NCI-H146 (cell line): Measurements from ENCODE around the gene KCNE1.
"Not testable (repeated sequence)": the region's sequence is repeated elsewhere in the genome, so short reads cannot be mapped to it uniquely, and the experiment has no call there.

Source experiments
- DNase-seq: peaks from one replicate; lab custom pipeline; 2025; lab: John Stamatoyannopoulos, UW

The KCNE1 gene

DNA sequence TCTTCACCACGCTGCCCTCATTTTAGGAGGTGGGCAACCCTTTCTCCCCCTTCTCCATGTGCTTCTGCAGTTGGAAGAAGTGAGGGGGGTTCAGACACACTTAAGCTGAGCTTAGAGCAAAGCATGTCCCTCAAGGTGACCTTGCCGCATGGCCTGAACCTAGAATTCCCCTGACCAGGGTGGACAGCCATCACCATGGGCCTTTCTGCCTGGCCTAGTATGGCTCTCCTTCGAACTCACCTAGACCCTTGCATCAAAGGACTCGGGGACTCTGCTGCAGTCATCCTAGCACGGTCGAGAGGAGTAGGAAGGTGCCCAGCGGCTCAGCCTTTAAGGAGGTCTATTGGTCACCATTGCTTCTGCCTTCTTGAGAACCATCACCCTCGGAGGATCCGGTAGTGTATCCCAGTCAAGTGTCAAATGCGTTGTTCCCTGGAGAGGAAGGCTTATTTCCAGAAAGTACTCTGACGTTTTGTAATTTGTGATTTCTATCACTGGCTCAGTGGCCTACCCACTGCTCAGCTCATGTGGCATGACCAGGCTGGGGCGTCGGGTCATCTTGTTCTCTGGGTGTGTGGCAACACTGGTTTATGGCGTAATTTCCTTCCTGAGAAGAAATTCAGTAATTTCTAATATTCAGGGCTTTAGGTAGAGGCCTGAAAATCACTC, at the start of gene KCNE1:
Gene KCNE1, minus strand, starts transcription at position 424 of the 669 bp plus-strand sequence. CDS start 62,576 bp downstream, outside the sequence.
- no peak for DNase-seq

DNA sequence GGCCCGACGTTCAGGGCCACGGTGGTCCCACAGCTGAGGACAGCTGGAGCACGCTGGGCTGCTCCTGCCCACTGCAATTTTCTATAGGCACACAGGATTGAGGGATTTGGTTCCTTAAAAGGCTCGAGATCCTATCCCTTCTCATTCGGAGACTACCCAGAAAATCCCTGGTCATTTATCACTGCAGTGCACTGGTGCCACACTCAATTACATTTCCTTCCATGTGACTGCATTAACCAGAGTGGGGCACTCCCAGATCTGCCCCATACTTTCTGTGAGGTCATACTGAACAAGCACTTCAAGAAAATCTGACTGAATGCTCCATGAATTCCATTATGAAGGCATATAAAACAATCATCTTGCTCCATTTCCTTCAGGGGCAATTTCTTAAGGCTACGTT, 49.8 kb upstream of the KCNE1 start:
- DNase-seq = no peak

DNA sequence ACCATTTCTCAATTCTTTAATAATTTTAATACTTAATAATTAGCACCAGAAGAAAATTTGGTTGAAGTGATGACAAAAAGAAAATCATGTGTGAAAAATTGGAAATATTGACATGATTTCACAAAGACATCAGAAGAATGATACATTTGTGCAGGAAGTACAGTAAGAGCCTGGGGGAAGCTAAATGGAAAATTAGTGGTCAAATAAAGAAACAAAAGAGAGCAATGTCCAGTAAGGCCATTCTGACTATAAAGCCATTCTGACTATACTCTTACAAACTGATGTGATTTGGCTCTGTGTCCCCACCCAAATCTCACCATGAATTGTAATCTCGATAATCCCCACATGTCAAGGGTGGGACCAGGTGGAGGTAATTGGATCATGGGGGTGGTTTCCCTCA, 48.6 kb upstream of the KCNE1 start:
- DNase-seq = no peak

DNA sequence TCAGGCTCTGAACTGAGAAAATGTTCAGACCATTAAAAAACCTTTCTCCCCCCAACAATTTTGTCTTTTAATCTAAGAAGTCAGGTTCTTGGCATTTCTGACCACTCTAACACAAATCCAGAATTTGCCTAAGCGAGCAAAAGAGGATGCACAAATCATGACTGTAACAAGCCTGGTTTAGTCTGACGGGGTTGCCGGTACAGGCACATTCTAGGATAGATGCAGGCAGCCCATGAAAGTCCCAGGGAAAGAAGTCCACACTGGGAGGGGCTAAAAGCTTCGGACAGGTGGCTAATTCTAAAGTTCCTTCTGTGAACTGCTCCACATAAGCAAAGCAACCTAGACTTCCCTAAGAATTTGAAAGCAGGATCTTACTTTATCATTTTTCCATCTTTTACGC, 48.0 kb upstream of the KCNE1 start:
- no peak for DNase-seq

DNA sequence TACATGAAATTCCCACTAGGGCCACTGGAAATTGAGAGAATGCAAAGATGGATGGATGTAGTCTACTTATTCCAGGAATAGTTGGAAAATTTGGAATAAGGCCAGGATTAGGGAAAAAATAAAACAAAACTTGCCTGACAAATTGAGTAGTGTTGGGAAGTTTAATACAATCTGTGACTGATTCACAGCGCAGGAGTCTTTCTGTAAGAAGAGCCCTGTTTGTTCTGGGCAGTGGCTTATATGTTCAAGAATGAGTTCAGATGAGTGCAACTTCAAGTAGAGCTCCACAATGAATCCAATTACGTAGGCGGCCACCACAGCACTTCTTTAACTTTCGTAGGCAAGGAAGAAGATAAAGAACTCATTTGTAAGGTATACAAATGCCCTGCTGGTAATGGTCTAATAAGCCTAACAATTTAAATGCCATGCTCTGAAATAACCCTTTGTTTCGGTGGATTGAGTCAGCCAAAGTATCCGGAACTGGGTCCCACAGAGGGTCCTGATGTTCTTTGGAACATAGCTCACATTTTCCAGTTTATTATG, 47.1 kb upstream of the KCNE1 start:
- DNase-seq = no peak

DNA sequence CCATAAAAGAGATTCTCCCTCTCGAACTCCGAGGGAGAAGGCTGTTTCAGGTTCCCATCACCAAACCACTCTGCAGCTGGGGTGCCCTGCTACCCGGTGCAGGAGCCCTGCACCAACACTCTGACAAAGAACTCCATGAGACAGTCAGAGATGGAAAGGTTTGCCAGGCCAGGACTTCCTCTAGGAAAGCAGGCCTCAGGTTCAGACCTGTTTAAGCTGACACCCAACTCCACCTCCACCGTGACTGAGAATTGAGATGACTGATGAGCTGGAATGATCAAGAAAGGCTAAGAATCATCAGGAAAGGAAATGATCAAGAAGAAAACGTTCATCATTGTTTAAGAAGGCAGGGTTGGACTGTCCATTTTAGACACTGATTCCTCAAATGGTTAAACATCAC, 46.2 kb upstream of the KCNE1 start:
- DNase-seq = no peak

DNA sequence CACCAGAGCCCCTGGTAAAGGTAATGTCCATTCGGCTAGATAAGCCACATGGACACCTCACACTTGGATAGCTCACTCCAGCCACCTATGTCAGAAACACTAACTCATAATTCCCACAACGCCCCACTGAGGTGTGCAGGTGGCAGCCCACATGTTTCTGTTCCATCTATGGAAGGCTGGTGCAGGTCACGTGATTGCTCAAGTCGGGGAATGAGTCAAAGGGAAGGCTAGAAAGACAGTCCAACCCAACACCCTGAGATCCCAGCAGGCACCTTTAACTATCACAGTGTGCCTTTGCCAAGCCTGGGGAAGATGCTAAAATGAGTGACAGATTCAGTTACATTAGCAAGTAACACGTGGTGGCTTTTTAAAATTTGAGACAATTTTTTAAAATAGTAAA, 45.3 kb upstream of the KCNE1 start:
- DNase-seq = no peak

DNA sequence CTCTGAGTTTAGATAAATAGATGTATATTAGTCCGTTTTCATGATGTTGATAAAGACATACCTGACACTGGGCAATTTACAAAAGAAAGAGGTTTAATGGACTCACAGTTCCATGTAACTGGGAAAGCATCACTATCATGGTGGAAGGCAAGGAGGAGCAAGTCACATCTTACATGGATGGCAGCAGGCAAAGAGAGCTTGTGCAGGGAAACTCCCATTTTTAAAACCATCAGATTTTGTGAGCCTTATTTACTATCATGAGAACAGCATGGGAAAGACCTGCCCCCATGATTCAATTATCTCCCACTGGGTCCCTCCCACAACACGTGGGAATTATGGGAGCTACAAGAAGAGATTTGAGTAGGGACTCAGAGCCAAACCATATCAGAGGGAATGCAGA, 42.7 kb upstream of the KCNE1 start:
- not testable (repeated sequence) for DNase-seq

DNA sequence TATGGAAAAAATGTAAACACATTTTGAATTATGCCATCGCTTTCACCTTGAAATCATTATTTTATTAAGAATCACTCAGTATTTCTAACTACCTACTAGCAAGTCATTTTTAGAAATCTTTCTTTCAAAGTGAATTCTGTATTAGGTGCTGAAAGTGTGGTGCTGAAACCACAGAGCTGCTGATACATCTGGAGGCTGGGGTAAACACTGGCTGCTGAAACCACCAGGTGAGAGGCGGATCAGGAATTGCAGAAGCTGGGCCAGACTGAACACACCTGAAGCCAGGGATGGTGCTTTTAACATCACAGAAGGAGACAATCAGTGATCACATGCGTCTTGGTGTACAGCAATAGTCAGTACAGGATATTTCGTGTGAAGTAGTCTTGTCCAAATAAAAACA, 42.2 kb upstream of the KCNE1 start:
- DNase-seq = no peak

DNA sequence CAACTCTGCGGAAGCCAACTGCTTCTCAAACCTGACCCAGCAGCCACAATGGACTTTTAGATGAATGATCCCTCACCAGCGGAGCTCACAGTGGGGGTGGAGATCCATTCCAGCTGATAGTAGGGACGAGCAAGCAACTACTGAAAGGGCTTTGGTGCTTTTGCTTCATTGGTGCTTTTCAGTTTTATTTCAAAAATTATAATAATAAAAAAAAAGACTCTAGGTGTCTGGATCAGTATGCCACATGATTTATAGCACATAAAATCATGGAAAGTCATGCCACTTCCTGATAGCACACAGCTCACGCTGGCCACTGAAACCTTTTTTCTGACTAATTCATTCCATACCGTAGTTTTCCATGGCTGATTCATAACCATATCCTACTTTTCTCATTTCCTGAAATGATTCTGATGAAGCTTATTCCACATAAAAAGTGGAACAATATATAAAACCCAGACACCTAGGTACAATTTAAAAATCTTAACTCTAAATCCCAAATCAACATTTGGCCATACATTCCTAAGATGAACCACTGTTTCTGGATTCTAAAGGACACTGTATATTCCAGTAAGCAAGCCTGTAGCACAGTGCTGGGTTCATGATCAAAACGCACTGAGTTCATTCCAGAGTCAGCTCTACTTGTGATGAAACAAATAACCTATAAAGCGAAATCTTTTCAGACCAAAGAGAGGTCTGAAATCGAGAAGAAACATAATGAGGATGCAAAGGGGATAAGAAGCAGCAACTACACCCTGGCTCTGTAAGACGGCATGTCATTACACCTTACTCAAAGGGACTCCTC, 41.3 kb upstream of the KCNE1 start:
- DNase-seq = peak; percentile 28

DNA sequence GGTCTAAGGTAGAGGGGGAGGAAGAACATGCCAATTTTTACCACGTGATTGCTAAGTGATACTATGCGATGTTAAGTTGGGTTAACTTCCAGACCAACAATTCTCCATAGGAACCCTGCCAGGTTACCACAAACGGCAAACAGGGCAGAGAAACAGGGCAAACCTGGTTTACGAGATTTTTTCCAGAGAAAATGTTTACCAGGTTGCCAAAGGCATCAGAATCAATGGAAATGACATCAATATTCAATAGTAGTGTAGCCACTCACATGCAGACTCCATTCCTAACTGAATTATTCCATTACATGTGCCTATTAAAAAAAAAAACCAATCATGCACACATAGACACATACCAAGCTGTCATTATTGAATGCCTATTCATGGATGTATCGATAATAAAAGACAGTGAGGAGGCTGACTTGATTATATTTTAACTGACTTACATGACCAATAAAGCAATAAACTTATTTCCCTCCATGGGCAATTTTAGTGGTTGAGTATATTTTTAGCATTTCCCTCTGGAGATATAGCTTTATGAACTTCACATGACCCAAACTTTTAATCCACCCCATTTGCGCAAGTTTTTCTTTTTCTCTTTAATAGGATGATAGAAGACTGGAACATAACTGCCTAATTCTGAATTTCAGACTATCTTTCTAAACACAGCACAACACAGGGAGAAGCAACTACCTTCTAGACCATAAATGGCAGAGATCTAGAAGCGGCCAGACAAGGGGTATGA, 40.5 kb upstream of the KCNE1 start:
- no peak for DNase-seq

DNA sequence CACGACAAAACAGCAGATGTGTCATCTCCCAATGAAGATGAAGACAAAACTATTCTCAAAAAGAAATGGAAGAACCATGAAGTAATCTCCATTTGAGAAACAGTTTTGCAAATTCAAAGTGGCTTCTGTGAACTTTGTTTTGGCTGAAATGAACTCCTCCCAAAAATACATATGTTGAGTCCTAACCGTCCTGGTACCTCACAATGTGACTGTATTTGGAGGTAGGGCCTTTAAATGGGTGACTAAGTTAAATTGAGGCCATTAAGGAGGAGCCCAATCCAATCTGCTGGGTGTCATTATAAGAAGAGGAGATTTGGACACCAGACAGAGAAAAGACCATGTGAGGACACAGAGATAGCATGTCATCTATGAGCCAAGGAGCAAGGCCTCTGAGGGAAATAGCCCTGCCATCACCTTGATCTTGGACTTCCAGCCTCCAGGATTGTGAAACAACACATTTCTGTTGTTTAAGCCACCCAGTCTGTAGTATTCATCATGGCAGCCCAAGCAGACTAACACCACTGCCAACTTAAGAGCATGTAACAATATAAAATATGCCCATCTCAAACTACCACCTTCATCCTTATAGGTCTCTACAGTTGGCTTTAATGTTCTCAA, 38.3 kb upstream of the KCNE1 start:
- DNase-seq = no peak

DNA sequence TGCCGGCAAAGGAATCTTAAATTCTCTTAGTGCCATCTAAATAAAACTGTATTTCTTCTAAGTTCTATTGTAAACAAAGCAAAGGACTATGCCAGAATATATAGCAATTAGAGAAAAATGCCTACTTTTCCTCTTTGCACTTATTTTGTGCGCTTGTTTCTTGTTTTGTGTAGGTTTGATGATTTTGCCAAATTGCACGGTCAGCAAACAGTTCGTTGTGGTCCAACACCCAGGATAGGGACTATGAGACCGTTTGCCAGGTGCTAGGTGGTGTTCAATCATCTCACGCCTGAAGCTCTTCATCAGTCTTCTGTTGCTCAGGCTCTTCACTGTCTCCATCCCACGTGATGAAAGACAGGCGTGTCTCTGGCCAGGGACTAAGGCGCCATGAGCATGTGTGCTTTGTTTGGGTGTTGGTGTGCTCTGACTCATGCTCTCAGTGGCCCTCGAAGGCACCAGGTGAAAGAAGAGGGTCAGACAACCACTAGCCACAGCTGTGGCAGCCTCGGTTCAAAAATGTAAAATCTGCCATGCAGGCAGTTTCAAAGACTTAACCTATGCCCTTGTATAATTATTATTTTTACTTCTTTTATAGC, 36.9 kb upstream of the KCNE1 start:
- DNase-seq = no peak

DNA sequence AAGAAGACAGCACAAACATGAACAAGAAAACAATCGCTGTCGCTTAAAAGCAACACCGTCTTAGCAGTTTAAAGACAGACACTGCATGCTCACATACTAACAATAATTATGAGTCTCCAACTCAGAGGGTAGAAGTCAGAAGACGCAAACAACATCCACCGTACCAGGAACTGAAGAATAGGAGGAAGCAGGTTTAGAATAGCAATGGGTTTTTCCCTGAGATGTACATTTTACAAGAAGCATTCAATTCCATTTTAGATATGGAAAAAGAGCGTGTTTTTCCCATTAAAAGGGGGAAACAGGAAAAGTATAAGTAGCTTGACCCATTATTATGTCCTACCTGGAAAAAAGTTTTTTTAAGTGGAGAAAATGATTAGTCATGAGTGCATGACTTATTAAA, 34.5 kb upstream of the KCNE1 start:
- DNase-seq = no peak

DNA sequence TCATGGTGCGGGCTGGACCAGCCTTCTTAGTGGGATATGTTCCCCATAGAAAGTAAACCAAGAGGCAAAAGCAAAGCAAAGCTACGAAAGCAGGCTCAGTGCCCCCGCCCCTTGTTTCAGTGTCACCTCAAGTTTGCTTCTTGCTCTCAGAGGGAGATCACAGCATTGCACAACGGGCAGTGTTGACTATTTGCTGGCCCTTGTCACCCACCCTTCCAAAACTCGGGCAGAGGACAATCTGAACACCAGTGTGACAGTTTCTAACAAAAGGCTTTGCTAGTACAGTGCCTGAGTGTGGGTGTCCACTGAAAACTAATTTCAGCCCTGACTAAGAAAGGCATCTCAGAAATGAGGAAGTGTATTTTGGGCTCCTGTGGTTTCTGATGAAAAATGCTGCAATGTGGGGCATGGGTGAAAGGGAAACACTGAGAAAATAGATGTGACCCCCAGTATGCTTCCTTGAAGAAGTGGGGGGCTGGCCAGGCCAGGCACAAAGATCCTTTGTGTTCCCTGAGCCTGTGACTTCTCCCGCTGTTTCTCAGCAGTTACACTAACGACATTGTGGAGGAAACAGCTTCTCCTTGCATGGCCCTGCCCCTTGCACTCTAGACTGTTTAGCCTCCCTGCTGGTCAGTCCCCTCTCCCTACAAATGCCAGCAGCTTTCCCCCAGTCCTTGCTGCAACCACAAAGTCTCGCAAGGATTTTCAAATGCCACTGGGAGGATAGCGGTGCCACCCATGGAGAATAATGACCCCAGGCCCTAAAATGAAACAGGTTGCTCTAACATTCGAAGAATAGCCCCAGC, 33.3 kb upstream of the KCNE1 start:
- DNase-seq = peak; percentile 29

DNA sequence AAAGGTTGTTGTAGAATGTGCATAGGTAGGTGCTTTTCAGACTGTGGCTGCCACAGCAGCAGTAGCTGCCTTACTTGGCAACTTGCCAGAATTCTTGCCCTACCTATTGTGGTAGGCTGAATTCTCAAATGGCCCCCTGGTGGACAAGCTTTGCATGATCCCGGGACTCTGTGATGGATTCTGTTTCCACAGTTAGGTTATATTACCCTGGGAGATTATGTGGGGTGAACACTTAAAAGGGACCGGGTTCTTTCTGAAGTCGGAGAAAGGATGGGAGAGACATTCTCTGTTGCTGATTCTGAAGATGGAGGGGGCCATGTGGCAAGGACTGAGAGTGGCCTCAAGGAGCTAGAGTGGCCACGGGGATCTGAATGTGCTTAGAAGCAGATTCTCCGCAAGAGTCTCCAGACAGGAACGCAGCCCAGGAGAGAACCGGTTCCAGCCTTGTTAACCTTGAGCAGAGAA, 32.1 kb upstream of the KCNE1 start:
- DNase-seq = peak; percentile 81

DNA sequence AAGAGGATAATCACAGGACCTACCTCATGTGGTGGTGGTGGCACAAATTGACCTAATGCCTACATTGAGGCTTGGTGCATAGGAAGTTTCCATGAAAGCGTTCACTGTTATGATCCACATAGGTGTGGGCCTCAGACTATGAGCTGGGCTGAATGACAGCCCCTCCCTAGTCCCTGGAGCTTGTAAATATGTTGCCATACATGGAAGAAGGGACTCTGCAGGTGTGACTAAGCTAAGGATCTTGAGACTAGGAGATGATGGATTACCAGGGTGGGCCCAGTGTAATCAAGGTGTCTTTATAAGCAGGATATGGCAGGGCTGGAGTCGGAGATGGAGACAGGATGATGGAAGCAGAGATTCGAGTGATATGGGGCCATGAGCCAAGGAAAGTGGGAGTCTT, 31.0 kb upstream of the KCNE1 start:
- no peak for DNase-seq

DNA sequence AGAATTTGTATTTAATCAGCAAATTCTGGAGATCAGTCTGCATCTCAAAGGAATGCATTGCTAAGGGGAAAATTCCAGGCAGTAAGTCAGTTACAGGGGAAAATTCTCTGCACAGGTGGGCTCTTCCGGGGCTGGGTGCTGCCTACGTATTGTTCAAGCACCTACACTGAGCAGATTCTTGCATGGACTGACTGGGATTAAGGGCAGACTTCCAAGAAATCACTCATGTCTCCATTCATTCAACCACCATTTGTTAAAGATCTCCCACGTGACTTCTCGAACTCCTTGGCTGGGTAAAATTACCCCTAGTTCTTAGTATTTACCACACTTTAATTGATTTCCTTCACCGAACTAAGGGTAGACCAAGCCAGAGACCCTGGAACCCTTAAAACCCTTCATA, 28.2 kb upstream of the KCNE1 start:
- no peak for DNase-seq

DNA sequence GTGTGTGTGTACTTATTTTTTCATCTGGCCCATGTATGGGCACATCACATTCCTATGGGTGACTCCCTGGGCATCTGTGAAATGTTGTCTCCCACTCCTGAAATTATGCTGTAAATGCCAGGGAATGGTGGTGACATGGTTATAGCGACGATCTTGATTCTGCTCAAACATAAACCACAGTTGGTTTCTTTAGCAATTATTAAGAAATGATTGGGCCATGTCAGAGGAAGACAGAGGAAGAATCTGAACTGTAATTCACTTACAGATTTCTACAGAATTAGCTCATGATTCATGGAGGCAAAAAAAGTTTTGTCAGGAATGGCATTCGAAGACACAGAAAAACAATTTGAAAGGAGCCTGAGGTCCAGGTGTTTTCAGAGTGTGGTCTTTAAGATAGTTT, 25.8 kb upstream of the KCNE1 start:
- no peak for DNase-seq

DNA sequence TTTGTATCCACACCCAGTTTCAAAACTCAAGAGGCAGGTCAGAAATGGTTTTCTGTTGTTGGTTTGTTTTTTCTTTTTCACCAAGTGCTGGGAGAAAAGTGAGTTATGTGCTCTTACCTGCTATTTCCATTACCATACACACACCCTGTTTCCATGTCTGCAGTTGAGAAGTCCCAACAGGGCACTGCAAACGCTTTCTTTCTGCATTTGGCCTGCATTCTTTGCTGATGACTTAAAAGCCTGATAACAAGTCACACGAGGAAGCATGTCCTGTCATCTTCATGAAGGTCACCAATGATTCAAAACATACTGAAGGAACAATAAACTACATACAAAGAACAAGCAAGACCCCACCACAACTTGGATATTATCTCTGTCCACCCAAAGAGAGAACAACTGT, 24.8 kb upstream of the KCNE1 start:
- DNase-seq = no peak

DNA sequence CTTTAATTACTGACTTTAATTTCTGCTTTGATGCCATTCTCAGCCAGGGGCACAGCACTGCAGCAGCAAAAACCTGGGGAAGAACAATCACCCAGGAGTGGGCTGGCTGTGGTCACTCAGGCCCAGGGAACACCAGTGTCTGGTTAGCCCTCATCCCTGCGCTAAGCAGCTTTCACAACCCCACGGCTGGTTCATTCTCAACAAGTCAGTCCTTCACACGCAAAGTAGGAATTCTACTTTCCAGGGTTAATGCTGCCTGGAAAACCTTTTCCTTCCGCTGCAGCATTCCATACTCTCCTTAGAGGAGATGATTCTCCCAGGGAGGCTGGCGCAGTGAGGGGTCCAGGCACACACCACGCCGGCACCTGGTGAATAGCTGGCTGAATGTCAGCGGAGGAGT, 24.3 kb upstream of the KCNE1 start:
- DNase-seq = peak; percentile 30
